Measurements from ENCODE around the gene SCN1B. TPM values are rescaled to one million over a fixed set of nuclear protein-coding genes. Genes with fewer than 3 reads are reported as not detected.

The SCN1B gene
- total RNA-seq, 2 donors from 2014 or later, result 2.7 to 4.7 TPM

- no peak overlapping the region for H3K27ac Mint-ChIP-seq
- H3K4me3 Mint-ChIP-seq, result no peak overlapping the region
- ATAC-seq (replicated peaks in 1 of 2), result no peak
These were observed 7.7 kb downstream of the SCN1B start for GRCh38 chr19:35037716-35038622.

GRCh38 chr19:35038623-35039512 lies 8.6 kb downstream of the SCN1B start:
- peaks cover 19% of the 10 kb centered on the region for H3K4me1 Mint-ChIP-seq (ENCODE audit: low read depth)
- no peaks in the 10 kb centered on the region for H3K36me3 Mint-ChIP-seq (ENCODE audit: insufficient read depth in 2 of 2)
- H3K27me3 Mint-ChIP-seq (ENCODE audit: low read depth), result peaks cover 9% of the 10 kb centered on the region
- no peaks in the 10 kb centered on the region for H3K9me3 Mint-ChIP-seq
- ATAC-seq (replicated peaks in 1 of 2), result peak in 1 of 2 donors; percentile 11
- no peak overlapping the region for H3K4me3 Mint-ChIP-seq
- H3K27ac Mint-ChIP-seq, result no peak overlapping the region
- DNase-seq, result no peak

More at GRCh38 chr19:35037716-35038622, 7.7 kb downstream of the SCN1B start:
- Mint-ChIP-seq H3K4me1 (ENCODE audit: low read depth) (peaks cover 17% of the 10 kb centered on the region), H3K27me3 (ENCODE audit: low read depth) (peaks cover 12% of the 10 kb centered on the region), H3K9me3 (no peaks in the 10 kb centered on the region), H3K36me3 (ENCODE audit: insufficient read depth in 2 of 2) (no peaks in the 10 kb centered on the region)
- DNase-seq, result no peak

GRCh38 chr19:35039881-35040825 lies 9.9 kb downstream of the SCN1B start:
- ATAC-seq (replicated peaks in 1 of 2), result peak; percentile 14 to 22
- Mint-ChIP-seq H3K36me3 (ENCODE audit: insufficient read depth in 2 of 2) (no peaks in the 10 kb centered on the region), H3K27ac (no peak overlapping the region), H3K4me1 (ENCODE audit: low read depth) (peaks cover 32% of the 10 kb centered on the region), H3K4me3 (peak overlapping the region; percentile 33 to 69), H3K27me3 (ENCODE audit: low read depth) (peaks cover 17% of the 10 kb centered on the region), H3K9me3 (no peaks in the 10 kb centered on the region)
- DNase-seq, result no peak

- Mint-ChIP-seq H3K36me3 (ENCODE audit: insufficient read depth in 2 of 2) (no peaks in the 10 kb centered on the region), H3K9me3 (no peaks in the 10 kb centered on the region), H3K27ac (no peak overlapping the region), H3K4me1 (ENCODE audit: low read depth) (peaks cover 40% of the 10 kb centered on the region), H3K4me3 (peak overlapping the region; percentile 33 to 69), H3K27me3 (ENCODE audit: low read depth) (peaks cover 18% of the 10 kb centered on the region)
- peak; percentile 33 to 35 for DNase-seq
- peak; percentile 6 to 48 for ATAC-seq (replicated peaks in 1 of 2)
These were observed 10.7 kb downstream of the SCN1B start for GRCh38 chr19:35040826-35041547.

- Mint-ChIP-seq H3K36me3 (ENCODE audit: insufficient read depth in 2 of 2) (no peaks in the 10 kb centered on the region), H3K4me3 (peak within 1 kb of the TSS; percentile 33 to 69), H3K27ac (no peak within 1 kb of the TSS), H3K27me3 (ENCODE audit: low read depth) (peaks cover 18% of the 10 kb centered on the region), H3K4me1 (ENCODE audit: low read depth) (peaks cover 40% of the 10 kb centered on the region), H3K9me3 (no peaks in the 10 kb centered on the region)
- DNase-seq (no peak), ATAC-seq (replicated peaks in 1 of 2) (no peak)
These were observed 11.3 kb downstream of the SCN1B start, which contains the start of gene HPN for GRCh38 chr19:35041548-35042055. TSS of gene HPN (plus strand) at chr19:35041721. CDS start at chr19:35042507, 786 bp downstream.

- Mint-ChIP-seq H3K4me3 (peak overlapping the region in 1 of 2 donors; percentile 15), H3K27ac (no peak overlapping the region), H3K9me3 (no peaks in the 10 kb centered on the region), H3K4me1 (ENCODE audit: low read depth) (peaks cover 40% of the 10 kb centered on the region), H3K27me3 (ENCODE audit: low read depth) (peaks cover 18% of the 10 kb centered on the region), H3K36me3 (ENCODE audit: insufficient read depth in 2 of 2) (no peaks in the 10 kb centered on the region)
- DNase-seq (no peak), ATAC-seq (replicated peaks in 1 of 2) (no peak)
These were observed 11.9 kb downstream of the SCN1B start for GRCh38 chr19:35042056-35042730.

GRCh38 chr19:35042954-35043604 lies 12.8 kb downstream of the SCN1B start:
- H3K36me3 Mint-ChIP-seq (ENCODE audit: insufficient read depth in 2 of 2), result no peaks in the 10 kb centered on the region
- peaks cover 40% of the 10 kb centered on the region for H3K4me1 Mint-ChIP-seq (ENCODE audit: low read depth)
- ATAC-seq (replicated peaks in 1 of 2), result no peak
- DNase-seq, result no peak
- H3K9me3 Mint-ChIP-seq, result no peaks in the 10 kb centered on the region
- no peak overlapping the region for H3K4me3 Mint-ChIP-seq
- peaks cover 18% of the 10 kb centered on the region for H3K27me3 Mint-ChIP-seq (ENCODE audit: low read depth)
- no peak overlapping the region for H3K27ac Mint-ChIP-seq

- ATAC-seq (replicated peaks in 1 of 2), result no peak
- H3K4me3 Mint-ChIP-seq, result no peak overlapping the region
- H3K4me1 Mint-ChIP-seq (ENCODE audit: low read depth), result peaks cover 40% of the 10 kb centered on the region
- no peak for DNase-seq
- no peaks in the 10 kb centered on the region for H3K36me3 Mint-ChIP-seq (ENCODE audit: insufficient read depth in 2 of 2)
- H3K27ac Mint-ChIP-seq, result no peak overlapping the region
- H3K9me3 Mint-ChIP-seq, result no peaks in the 10 kb centered on the region
- peaks cover 18% of the 10 kb centered on the region for H3K27me3 Mint-ChIP-seq (ENCODE audit: low read depth)
These were observed 13.6 kb downstream of the SCN1B start for GRCh38 chr19:35043906-35044305.

GRCh38 chr19:35044317-35045117 lies 14.2 kb downstream of the SCN1B start:
- Mint-ChIP-seq H3K27ac (peak overlapping the region; percentile 18), H3K4me3 (no peak overlapping the region), H3K9me3 (no peaks in the 10 kb centered on the region), H3K36me3 (ENCODE audit: insufficient read depth in 2 of 2) (no peaks in the 10 kb centered on the region), H3K27me3 (ENCODE audit: low read depth) (peaks cover 18% of the 10 kb centered on the region), H3K4me1 (ENCODE audit: low read depth) (peaks cover 40% of the 10 kb centered on the region)
- DNase-seq (peak; percentile 60 to 70), ATAC-seq (replicated peaks in 1 of 2) (no peak)

- no peak overlapping the region for H3K27ac Mint-ChIP-seq
- DNase-seq (peak; percentile 36 to 55), ATAC-seq (replicated peaks in 1 of 2) (peak; percentile 75)
- no peak overlapping the region for H3K4me3 Mint-ChIP-seq
- no peaks in the 10 kb centered on the region for H3K9me3 Mint-ChIP-seq
- peaks cover 11% of the 10 kb centered on the region for H3K27me3 Mint-ChIP-seq (ENCODE audit: low read depth)
- H3K36me3 Mint-ChIP-seq (ENCODE audit: insufficient read depth in 2 of 2), result no peaks in the 10 kb centered on the region
- H3K4me1 Mint-ChIP-seq (ENCODE audit: low read depth), result peaks cover 32% of the 10 kb centered on the region
These were observed 15.5 kb downstream of the SCN1B start for GRCh38 chr19:35045667-35046300.

All from activated T-cell treated with anti-CD3 and anti-CD28 coated beads, Interleukin-2, amount 50 U/mL, for 72 hours (primary cell).